Measurements from ENCODE around the gene STK32A. TPM values are rescaled to one million over a fixed set of nuclear protein-coding genes. Genes with fewer than 3 reads are reported as not detected.
"Not testable (repeated sequence)": the region's sequence is repeated elsewhere in the genome, so short reads cannot be mapped to it uniquely, and the experiment has no call there.

STK32A gene
- total RNA-seq, 1 donor from 2014 or later = 11.3 TPM

GRCh38 chr5:147346006-147346561 is 111.3 kb downstream of the STK32A start:
- DNase-seq (ENCODE audit: low spot score) = no peak

GRCh38 chr5:147348046-147348445 is 113.2 kb downstream of the STK32A start:
- no peak for DNase-seq (ENCODE audit: low spot score)

GRCh38 chr5:147348451-147348850 is 113.6 kb downstream of the STK32A start:
- DNase-seq (ENCODE audit: low spot score) = no peak

- DNase-seq (ENCODE audit: low spot score) = no peak
Observed at GRCh38 chr5:147349241-147349640, 114.4 kb downstream of the STK32A start.

GRCh38 chr5:147359101-147359500 is 124.3 kb downstream of the STK32A start:
- DNase-seq (ENCODE audit: low spot score) = no peak

GRCh38 chr5:147359581-147359980 is 124.8 kb downstream of the STK32A start:
- DNase-seq (ENCODE audit: low spot score) = no peak

- no peak for DNase-seq (ENCODE audit: low spot score)
Observed at GRCh38 chr5:147360816-147361215, 126.0 kb downstream of the STK32A start.

GRCh38 chr5:147361441-147362175 is 126.8 kb downstream of the STK32A start:
- no peak for DNase-seq (ENCODE audit: low spot score)

- DNase-seq (ENCODE audit: low spot score) = not testable (repeated sequence)
Observed at GRCh38 chr5:147367381-147367780, 132.6 kb downstream of the STK32A start.

GRCh38 chr5:147369742-147370374 is 135.0 kb downstream of the STK32A start:
- no peak for DNase-seq (ENCODE audit: low spot score)

GRCh38 chr5:147371290-147371689 is 136.5 kb downstream of the STK32A start:
- no peak for DNase-seq (ENCODE audit: low spot score)

- DNase-seq (ENCODE audit: low spot score) = no peak
Observed at GRCh38 chr5:147372191-147372590, 137.4 kb downstream of the STK32A start.

GRCh38 chr5:147373328-147373727 is 138.5 kb downstream of the STK32A start:
- DNase-seq (ENCODE audit: low spot score) = no peak

GRCh38 chr5:147375151-147375550 is 140.3 kb downstream of the STK32A start:
- DNase-seq (ENCODE audit: low spot score) = no peak

GRCh38 chr5:147377682-147378081 is 142.9 kb downstream of the STK32A start:
- no peak for DNase-seq (ENCODE audit: low spot score)

GRCh38 chr5:147381555-147381954 is 146.7 kb downstream of the STK32A start:
- DNase-seq (ENCODE audit: low spot score) = no peak

GRCh38 chr5:147382776-147383175 is 147.9 kb downstream of the STK32A start:
- DNase-seq (ENCODE audit: low spot score) = no peak

GRCh38 chr5:147384346-147385193 is 149.7 kb downstream of the STK32A start:
- no peak for DNase-seq (ENCODE audit: low spot score)

- DNase-seq (ENCODE audit: low spot score) = no peak
Observed at GRCh38 chr5:147387109-147387508, 152.3 kb downstream of the STK32A start.

- no peak for DNase-seq (ENCODE audit: low spot score)
Observed at GRCh38 chr5:147388184-147389108, 153.6 kb downstream of the STK32A start.

- DNase-seq (ENCODE audit: low spot score) = no peak
Observed at GRCh38 chr5:147390654-147391225, 155.9 kb downstream of the STK32A start.

Data from mucosa of gallbladder (tissue), 1 donor.